ENCODE measurements around the gene RALB.

RALB gene

GRCh38 chr2:120265006-120265405 lies 12.4 kb downstream of the RALB start:
- no peak for DNase-seq

- no peak for DNase-seq
These were observed 14.7 kb downstream of the RALB start for GRCh38 chr2:120267348-120267747.

- no peak for DNase-seq
These were observed 16.6 kb downstream of the RALB start for GRCh38 chr2:120269076-120269744.

GRCh38 chr2:120269816-120270215 lies 17.2 kb downstream of the RALB start:
- no peak for DNase-seq

- no peak for DNase-seq
These were observed 19.2 kb downstream of the RALB start for GRCh38 chr2:120271711-120272379.

GRCh38 chr2:120272763-120273481 lies 20.3 kb downstream of the RALB start:
- no peak for DNase-seq

GRCh38 chr2:120275617-120276400 lies 23.2 kb downstream of the RALB start:
- DNase-seq: peak; percentile 11

GRCh38 chr2:120277505-120278205 lies 25.0 kb downstream of the RALB start:
- DNase-seq: no peak

GRCh38 chr2:120278901-120279300 lies 26.2 kb downstream of the RALB start:
- no peak for DNase-seq

GRCh38 chr2:120279708-120280107 lies 27.1 kb downstream of the RALB start:
- no peak for DNase-seq

- DNase-seq: no peak
These were observed 31.0 kb downstream of the RALB start for GRCh38 chr2:120283649-120284048.

- DNase-seq: no peak
These were observed 32.4 kb downstream of the RALB start for GRCh38 chr2:120285056-120285455.

GRCh38 chr2:120287183-120288015 lies 34.7 kb downstream of the RALB start:
- no peak for DNase-seq

- DNase-seq: no peak
These were observed 35.3 kb downstream of the RALB start for GRCh38 chr2:120288016-120288373.

- DNase-seq: no peak
These were observed 36.7 kb downstream of the RALB start for GRCh38 chr2:120289221-120289906.

GRCh38 chr2:120290737-120291136 lies 38.1 kb downstream of the RALB start:
- DNase-seq: no peak

- no peak for DNase-seq
These were observed 39.0 kb downstream of the RALB start for GRCh38 chr2:120291401-120292311.

- DNase-seq: no peak
These were observed 40.7 kb downstream of the RALB start for GRCh38 chr2:120293096-120294007.

- DNase-seq: no peak
These were observed 41.3 kb downstream of the RALB start for GRCh38 chr2:120294008-120294340.

All from NCI-H69 (cell line).